ENCODE measurements around the gene IER5. TPM values are rescaled to one million over a fixed set of nuclear protein-coding genes. Genes with fewer than 3 reads are reported as not detected.
"Not testable (repeated sequence)": the region's sequence is repeated elsewhere in the genome, so short reads cannot be mapped to it uniquely, and the experiment has no call there.

IER5 gene
- total RNA-seq, 2 donors from 2014 or later = 10.3 to 14.3 TPM

- intact Hi-C loops (cut with DNase I) = no loop called here
- TF ChIP-seq CTCF (IDR thresholded peaks at IDR 0.05) (no peak), POLR2AphosphoS5 (IDR thresholded peaks at IDR 0.05) (no peak), POLR2A (IDR thresholded peaks at IDR 0.05) (no peak)
- 92% methylated on average over 1 of the region's 1 CpG for WGBS
- no peak overlapping the region for H3K4me3 ChIP-seq
- no peak overlapping the region for H3K27ac ChIP-seq
- no peak for DNase-seq (ENCODE audit: low spot score)
- no peaks in the 10 kb centered on the region for H3K36me3 ChIP-seq
- H3K27me3 ChIP-seq (replicated peaks; ENCODE audit: insufficient read depth) = no peaks in the 10 kb centered on the region
- no peaks in the 10 kb centered on the region for H3K4me1 ChIP-seq (replicated peaks)
- no peaks in the 10 kb centered on the region for H3K9me3 ChIP-seq
Measured at GRCh38 chr1:181060066-181060465, 28.4 kb upstream of the IER5 start.

- H3K36me3 ChIP-seq; H3K27ac ChIP-seq; H3K4me1 ChIP-seq (replicated peaks); H3K27me3 ChIP-seq (replicated peaks; ENCODE audit: insufficient read depth); H3K9me3 ChIP-seq; H3K4me3 ChIP-seq; DNase-seq (ENCODE audit: low spot score); intact Hi-C loops (cut with DNase I): not testable (repeated sequence)
- 86% methylated on average over 4 of the region's 4 CpGs for WGBS
Measured at GRCh38 chr1:181060947-181061346, 27.6 kb upstream of the IER5 start.

- no peaks in the 10 kb centered on the region for H3K27me3 ChIP-seq (replicated peaks; ENCODE audit: insufficient read depth)
- DNase-seq (ENCODE audit: low spot score) = no peak
- intact Hi-C loops (cut with DNase I) = no loop called here
- no peaks in the 10 kb centered on the region for H3K4me1 ChIP-seq (replicated peaks)
- no peak overlapping the region for H3K4me3 ChIP-seq
- no peak overlapping the region for H3K27ac ChIP-seq
- 35% methylated on average over 2 of the region's 2 CpGs for WGBS
- no peaks in the 10 kb centered on the region for H3K9me3 ChIP-seq
- no peak for TF ChIP-seq CTCF (IDR thresholded peaks at IDR 0.05)
- TF ChIP-seq POLR2A (IDR thresholded peaks at IDR 0.05) = no peak
- no peak for TF ChIP-seq POLR2AphosphoS5 (IDR thresholded peaks at IDR 0.05)
- H3K36me3 ChIP-seq = no peaks in the 10 kb centered on the region
Measured at GRCh38 chr1:181061487-181061886, 27.0 kb upstream of the IER5 start.

- Histone ChIP-seq H3K36me3 (no peaks in the 10 kb centered on the region), H3K9me3 (no peaks in the 10 kb centered on the region), H3K4me3 (no peak overlapping the region), H3K27ac (no peak overlapping the region), H3K27me3 (replicated peaks; ENCODE audit: insufficient read depth) (no peaks in the 10 kb centered on the region), H3K4me1 (replicated peaks) (no peaks in the 10 kb centered on the region)
- intact Hi-C loops (cut with DNase I) = no loop called here
- TF ChIP-seq POLR2A (IDR thresholded peaks at IDR 0.05) = no peak
- TF ChIP-seq POLR2AphosphoS5 (IDR thresholded peaks at IDR 0.05) = no peak
- no peak for TF ChIP-seq CTCF (IDR thresholded peaks at IDR 0.05)
- no peak for DNase-seq (ENCODE audit: low spot score)
- 63% methylated on average over 15 of the region's 15 CpGs for WGBS
Measured at GRCh38 chr1:181061891-181062835, 26.3 kb upstream of the IER5 start.

GRCh38 chr1:181062836-181063428 lies 25.6 kb upstream of the IER5 start:
- TF ChIP-seq POLR2A (IDR thresholded peaks at IDR 0.05) (no peak), CTCF (IDR thresholded peaks at IDR 0.05) (no peak), POLR2AphosphoS5 (IDR thresholded peaks at IDR 0.05) (no peak)
- Histone ChIP-seq H3K4me1 (replicated peaks) (no peaks in the 10 kb centered on the region), H3K9me3 (no peaks in the 10 kb centered on the region), H3K4me3 (no peak overlapping the region), H3K27ac (no peak overlapping the region), H3K36me3 (no peaks in the 10 kb centered on the region), H3K27me3 (replicated peaks; ENCODE audit: insufficient read depth) (no peaks in the 10 kb centered on the region)
- no peak for DNase-seq (ENCODE audit: low spot score)
- intact Hi-C loops (cut with DNase I) = no loop called here
- WGBS = 37% methylated on average over 6 of the region's 6 CpGs
